Gastrocnemius medialis (tissue), 4 donors: ENCODE data around the gene NUP107.

ENCODE experiments used
- POLR2A ChIP-seq, 2 donors: fragments of 450-650 bp; IDR thresholded peaks; one replicate each; pipeline ENCODE4 v1.6.1; 2017; ENCODE audit warnings: antibody characterized with exemption in 2 of 2, mild to moderate bottlenecking in 2 of 2, moderate library complexity in 2 of 2
- TF ChIP-seq, protein P1 (sequence below), 5 experiments: fragments of 450-650 bp in 3 of 5; fragments of 200-600 bp in 2 of 5; sonication (generic) in 2 of 5; IDR thresholded peaks in 4 of 5; conservative IDR thresholded peaks in 1 of 5; 1 replicate in 4 of 5; 2 replicates in 1 of 5; pipeline ENCODE4 v1.5.1; 2016 to 2019; ENCODE audit warnings: antibody characterized with exemption in 5 of 5, mild to moderate bottlenecking in 3 of 5, moderate library complexity in 3 of 5

- TF ChIP-seq, protein P1, sequence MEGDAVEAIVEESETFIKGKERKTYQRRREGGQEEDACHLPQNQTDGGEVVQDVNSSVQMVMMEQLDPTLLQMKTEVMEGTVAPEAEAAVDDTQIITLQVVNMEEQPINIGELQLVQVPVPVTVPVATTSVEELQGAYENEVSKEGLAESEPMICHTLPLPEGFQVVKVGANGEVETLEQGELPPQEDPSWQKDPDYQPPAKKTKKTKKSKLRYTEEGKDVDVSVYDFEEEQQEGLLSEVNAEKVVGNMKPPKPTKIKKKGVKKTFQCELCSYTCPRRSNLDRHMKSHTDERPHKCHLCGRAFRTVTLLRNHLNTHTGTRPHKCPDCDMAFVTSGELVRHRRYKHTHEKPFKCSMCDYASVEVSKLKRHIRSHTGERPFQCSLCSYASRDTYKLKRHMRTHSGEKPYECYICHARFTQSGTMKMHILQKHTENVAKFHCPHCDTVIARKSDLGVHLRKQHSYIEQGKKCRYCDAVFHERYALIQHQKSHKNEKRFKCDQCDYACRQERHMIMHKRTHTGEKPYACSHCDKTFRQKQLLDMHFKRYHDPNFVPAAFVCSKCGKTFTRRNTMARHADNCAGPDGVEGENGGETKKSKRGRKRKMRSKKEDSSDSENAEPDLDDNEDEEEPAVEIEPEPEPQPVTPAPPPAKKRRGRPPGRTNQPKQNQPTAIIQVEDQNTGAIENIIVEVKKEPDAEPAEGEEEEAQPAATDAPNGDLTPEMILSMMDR (IDR thresholded peaks at IDR 0.05 in 4 of 5, conservative IDR thresholded peaks at IDR 0.05 in 1 of 5): no peak
- TF ChIP-seq POLR2A (IDR thresholded peaks at IDR 0.05): no peak
These were observed 21.7 kb upstream of the NUP107 start for GRCh38 chr12:68665016-68665569.
